NCI-H2081 treated with DMSO at 0.1 percent for 48 hours (cell line): ENCODE data around the gene APRT.
"Not testable (repeated sequence)": the region's sequence is repeated elsewhere in the genome, so short reads cannot be mapped to it uniquely, and the experiment has no call there.

Source experiments
- DNase-seq: peaks from one replicate; lab custom pipeline; 2025; lab: John Stamatoyannopoulos, UW

The APRT gene

DNA sequence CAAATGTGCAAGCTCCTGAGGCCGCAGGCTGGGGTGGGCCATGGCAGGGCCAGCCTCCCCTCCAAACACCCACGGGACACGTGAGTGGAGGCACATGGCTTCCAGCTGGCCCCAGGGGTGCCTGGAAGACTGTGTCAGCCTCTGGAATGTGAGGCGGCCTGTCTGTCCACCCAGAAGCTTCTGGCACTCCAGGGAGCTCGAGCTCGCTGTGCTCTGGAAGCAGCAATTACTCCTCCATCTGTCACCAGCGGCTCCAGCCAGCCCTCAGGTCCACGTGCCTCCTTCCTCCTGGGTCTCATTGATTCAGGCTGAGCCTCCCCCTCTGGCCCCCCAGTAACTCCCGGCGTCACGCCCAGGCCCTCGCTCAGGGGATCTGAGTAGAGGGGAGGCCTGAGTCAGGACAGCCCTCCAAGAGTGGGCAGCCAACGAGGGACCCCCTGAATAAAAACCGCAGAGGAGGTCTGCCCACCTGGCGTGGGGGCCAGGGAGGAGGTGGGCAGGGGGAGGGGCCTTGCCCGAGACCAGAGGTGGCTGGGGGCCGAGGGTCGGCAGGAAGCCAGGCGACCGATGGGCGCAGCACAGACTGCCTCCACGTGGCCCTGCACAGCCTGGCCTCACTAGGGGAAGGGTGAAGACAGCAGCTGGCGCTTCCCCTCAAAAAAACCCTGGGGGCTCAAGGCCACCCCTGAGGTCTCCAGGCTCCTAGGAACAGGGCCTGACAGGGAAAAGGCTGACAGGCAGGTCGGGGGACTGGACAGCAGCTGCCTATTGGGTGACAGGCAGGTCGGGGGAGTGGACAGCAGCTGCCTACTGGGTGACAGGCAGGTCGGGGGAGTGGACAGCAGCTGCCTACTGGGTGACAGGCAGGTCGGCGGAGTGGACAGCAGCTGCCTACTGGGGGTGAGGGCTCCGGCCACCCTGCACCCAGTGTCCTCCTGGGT, 38.6 kb downstream of the APRT start:
- DNase-seq, result no peak

GRCh38 chr16:88771781-88772180, 39.9 kb downstream of the APRT start:
- DNase-seq, result not testable (repeated sequence)

GRCh38 chr16:88771294-88771772, 40.4 kb downstream of the APRT start:
- no peak for DNase-seq

DNA sequence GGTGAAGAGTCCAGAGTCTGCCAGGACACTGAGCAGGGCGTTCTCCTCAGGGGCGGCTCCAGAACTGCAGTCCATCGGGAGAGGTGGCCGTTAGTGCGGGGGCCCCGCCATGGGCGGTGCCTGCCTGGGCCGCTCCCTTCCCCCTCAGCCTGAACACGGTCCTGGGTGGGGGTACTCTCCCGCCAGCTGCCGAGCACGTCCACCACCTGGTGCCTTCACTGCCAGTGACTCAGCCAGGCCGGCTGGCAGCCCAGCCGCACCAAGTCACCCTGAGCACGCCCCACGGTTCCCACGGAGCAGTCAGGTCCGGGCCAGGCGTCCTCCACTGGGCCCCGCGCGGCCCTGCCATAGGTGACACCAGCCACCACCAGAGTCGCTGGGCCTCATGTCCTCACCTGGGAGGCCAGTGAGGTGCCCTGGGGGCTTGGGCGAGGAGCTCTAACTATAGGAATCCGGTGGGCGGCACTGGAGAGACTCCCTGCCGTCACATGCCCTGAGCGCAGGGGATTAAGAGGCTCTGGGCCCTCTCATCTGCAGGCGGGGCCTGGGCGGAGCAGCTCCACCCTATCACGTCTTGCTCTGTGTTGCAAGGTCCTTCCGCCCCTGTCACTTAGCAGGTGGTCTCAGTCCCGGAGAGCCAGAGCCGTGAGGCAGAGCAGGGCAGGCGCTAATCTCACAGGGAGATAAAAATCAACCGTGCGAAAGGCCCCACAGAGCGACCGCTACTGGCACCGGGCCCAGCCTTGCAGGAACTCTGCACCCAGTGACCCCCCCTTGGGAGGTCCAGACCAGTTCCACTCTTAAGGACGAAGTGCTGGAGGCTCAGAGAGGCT, 41.1 kb downstream of the APRT start:
- no peak for DNase-seq

DNA sequence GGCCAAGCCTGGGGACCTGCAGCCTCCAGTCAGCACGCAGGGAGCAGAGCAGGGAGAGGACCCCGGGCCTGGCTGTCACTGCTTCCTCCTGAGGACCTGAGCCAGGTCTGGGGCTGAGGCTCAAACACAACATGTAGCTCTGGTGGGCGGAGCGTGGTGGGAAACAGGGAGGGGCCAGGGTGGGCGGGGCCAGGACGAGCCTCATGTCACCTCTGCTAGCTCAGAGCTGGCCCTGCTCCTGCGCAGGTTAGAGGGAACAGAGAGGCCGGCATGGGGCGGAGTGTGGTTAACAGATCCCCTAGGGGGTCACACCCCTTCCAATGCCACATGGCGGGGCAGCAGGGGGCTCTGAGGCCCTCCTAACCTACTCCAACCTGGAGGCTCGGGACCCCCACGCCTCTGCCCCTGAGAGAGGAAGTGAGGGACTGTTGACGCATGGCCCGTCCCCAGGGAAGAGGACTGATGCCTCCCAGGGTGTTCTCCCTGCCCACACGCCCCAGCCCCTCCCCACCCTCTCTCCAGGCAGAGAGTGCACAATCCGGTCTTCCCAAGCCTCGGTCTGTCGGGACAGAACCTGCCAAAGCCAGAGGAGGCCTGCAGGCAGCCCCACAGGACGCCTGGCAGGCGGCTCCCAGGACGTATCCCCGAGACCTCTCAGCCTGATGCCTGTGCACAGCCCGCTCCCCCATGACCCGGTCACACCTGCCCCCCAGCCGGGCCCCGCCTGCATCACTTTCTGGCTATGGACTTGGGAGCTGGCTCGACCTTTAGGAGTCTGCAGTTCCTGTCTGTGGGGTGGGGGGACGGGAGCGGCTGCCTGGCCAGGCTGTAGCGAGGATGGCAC, 41.9 kb downstream of the APRT start:
- DNase-seq, result no peak

GRCh38 chr16:88768071-88768783, 43.5 kb downstream of the APRT start:
- no peak for DNase-seq

DNA sequence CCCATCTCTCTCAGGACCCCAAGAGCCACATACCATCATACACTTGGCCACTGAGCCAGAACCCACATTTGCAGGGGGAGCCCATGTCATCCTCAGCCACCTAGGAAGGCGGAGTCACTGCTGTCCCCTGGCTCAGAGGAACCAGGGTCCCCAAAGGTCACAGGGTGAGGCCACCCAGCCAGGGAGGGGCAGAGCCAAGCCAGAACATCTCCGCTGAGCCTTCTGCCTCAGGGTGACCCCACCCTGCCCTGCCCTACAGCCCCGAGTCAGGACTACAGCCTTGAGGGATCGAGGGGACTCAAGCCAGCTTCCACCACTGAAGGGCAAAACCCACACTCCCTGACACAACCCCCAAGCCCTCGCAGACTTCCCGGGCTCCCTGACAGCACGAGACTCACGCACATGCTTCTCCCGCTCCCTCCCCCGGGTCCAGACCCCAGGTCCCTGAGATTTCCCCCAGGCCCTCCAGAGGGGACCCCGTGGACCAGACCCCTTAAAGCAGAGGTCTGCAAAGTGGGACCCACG, 44.1 kb downstream of the APRT start:
- DNase-seq, result no peak

- no peak for DNase-seq
Observed at GRCh38 chr16:88766975-88767374, 44.8 kb downstream of the APRT start.

- no peak for DNase-seq
Observed at GRCh38 chr16:88764913-88765349, 46.8 kb downstream of the APRT start.

DNA sequence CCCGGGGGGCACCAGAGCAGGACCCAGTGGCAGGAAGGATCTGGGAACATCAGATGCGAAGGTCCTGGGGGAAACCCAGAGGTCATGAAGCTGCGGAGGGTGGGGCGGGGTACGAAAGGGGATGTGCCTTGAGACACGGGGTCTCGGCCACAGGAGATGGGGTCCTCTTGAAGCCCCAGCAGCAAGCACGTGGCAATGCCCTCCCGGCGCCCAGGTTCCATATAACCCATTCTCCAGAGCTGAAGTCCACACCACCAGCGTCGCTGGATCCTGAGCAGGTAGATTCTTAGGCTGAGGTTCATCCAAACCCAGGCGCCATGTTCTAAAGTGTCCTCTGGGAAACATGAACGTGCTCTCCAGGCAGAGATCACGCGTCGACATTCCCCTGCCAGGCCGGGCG, 47.6 kb downstream of the APRT start:
- DNase-seq, result no peak

DNA sequence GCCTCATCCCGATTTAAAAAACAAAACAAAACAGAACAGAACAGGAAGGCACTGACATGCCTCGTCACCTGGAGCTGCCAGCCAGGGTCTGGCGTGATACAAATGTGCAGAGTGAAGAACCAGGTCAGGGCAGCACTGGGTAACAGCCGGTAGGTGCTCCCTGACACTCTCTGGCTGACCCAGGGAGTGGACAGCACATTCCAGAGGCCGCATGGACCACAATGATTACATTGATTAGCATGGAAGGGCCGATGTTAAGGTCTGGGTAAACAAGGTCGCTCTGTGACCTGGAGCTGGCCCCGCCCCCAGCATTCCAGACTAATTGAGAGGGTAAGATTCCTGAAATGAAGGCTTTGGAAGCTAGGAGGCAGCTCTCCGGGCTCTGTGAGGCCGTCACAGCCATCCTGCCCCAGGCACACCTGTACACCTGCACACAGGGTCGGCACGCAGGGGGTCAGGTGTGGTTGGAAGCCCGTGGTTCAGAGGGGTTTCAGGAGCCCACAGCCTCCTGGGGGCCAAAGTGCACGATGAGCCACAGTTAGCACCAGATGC, 48.1 kb downstream of the APRT start:
- DNase-seq, result no peak

- no peak for DNase-seq
Observed at GRCh38 chr16:88762941-88763340, 48.8 kb downstream of the APRT start.

- DNase-seq, result no peak
Observed at GRCh38 chr16:88762258-88762870, 49.4 kb downstream of the APRT start.

DNA sequence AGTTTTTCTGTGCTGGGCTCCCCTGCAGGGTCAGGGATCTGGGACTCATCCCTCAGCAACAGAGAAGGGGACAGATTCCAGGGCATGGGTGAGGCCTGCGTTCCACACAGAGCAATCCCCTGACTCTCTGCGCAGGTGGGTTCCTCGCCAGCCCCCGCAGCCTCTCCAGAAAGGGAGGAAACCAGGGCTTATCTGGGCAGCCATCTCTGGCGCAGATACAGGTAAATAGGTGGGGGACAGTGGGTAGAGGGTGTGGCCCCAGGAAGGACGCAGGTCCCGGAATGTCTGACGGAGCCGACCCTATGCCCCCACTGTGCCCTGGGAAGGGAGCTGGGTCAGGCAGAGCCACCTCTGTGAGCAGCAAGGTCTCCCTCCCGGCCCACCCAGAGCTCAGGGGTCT, 49.9 kb downstream of the APRT start:
- DNase-seq, result no peak

DNA sequence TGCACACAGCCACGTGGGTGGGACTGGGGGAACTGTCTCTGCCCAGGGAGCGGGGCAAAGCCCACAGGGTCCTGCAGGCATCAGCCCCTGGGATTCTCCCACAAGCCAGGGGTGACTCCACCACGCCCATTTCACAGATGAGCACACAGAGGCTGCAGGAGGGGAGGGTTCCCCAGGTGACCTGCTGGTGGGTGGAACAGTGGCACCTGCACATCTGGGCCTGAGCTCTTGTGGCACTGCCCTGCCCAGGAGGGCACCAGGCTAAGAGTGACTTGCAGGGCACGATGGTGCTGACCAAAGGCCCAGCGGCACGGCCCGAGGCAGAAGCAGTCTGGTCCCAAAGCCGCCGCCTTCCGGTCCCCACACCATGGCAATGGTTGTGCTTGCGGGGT, 50.6 kb downstream of the APRT start:
- DNase-seq, result no peak

DNA sequence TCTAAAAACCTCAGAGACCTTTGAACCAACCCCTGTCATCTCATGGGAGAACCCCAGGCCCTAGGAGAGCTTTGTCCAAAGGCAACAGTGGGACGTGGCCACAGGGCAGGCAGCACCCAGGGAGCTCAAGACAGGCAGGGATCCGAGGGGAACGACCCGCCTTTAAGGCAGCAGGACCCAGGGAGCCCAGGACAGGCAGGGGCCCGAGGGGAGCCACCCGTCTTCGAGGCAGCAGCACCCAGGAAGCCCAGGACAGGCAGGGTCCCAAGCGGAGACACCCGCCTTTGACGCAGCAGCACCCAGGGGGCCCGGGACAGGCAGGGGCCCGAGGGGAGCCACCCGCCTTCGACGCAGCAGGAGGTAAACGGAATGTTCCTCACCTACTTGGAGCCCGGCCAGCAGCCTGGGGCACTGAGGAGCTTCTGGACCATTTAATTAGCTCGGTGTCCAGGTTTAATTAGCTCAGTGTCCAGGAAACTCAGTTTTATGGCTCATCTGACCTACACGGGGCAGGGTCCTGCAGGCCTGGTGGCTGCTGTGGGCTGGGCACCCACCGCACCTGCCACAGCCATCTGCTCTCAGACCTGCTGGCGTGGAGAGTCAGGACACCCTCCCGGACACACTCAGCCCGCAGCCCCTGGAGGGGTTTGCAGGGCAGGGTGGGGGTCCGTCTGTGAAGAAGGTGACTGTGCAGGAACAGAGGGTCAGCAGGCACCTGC, 51.1 kb downstream of the APRT start:
- DNase-seq, result no peak

DNA sequence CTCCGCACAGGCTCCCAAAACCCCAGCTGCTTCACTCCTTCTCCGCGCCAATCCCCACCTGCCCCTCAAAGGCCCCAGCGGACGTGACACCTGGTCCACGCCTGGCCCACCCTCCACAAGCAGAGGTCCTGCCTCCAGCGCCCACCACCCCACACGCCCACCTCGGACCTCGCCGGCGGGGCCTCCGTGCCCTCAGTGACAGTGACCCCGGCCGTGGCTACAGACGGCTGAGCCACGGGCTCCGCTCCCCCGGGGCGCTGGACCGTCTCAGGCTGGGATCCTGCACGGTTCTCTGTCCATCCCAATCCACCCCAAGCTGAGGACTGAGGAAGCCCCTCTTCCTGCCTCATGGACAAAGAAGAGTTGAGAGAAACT, 51.8 kb downstream of the APRT start:
- DNase-seq, result no peak
